ENCODE measurements around the gene NUCKS1. TPM values are rescaled to one million over a fixed set of nuclear protein-coding genes. Genes with fewer than 3 reads are reported as not detected.

NUCKS1 gene
- total and polyA plus RNA-seq, 2 of the 13 experiments (the other 11 are each of a cell fraction or from before 2014, with no cell fraction given), result 35.5 to 117 TPM

DNA sequence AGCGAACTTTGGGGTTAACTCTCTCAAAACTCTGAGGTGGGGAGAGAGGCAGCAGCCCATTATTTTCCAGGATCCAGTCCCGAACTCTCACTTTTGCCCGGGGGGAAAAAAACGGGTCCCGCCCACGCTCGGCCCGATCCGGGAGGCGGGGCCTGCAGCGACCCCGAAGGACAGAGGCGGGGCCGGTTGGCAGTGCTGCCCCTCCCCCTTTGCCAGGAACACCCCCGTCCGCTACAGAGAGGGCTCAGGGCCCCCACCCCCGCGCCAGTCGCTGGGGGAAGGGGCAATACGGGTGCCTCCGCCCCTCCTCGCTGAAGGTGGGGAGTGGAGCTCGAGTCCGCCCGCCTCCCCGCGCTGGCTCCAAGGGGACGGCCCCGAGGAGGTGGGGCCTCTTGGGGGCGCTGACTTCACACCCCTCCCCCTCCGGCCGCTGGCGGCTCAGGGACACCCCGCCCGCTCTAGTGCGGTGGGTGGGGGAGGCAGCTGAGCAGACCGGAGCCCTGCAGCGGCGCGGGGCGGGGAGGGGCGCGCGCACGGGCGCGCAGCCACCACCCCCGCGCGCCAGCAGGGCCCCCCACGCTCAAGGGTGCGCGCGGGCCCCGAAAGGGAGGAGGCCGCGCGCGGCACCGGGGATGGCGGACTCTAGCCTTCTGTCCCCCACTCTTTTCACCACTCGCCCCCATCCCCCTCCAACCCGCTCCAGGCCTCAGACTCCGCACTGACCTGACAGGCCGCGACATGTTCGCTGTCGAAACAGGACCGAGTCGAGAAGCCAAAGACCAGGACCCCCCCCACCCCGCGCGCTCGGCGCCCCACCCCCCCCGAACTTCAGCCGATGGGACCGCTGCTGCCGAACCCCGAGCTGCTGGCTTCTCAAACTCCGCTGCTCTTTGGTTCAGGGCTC is 496 bp downstream of the NUCKS1 start (continued):
- TF ChIP-seq MLXIP (CRISPR knock-in tag; IDR thresholded peaks at IDR 0.05; ENCODE audit: borderline replicate concordance) (no peak), ZNF792 (CRISPR knock-in tag; IDR thresholded peaks at IDR 0.05) (0 out of 2 replicates have a peak, but pooled peaks have one; percentile 28), HOXD1 (CRISPR knock-in tag; IDR thresholded peaks at IDR 0.05) (no peak; the same call in 1 of the 2 replicates), SMARCC2 (IDR thresholded peaks at IDR 0.05) (no peak), EP300 (IDR thresholded peaks at IDR 0.05; ENCODE audit: low read depth in 2 of 2, low read length in 2 of 2) (0 out of 4 replicates have a peak, but pooled peaks of 1 of the 2 experiments have one; percentile 35), EP300 (CRISPR knock-in tag; IDR thresholded peaks at IDR 0.05; ENCODE audit: borderline replicate concordance) (peak; percentile 41; the same call in 1 of the 2 replicates), CBX1 (IDR thresholded peaks at IDR 0.05; ENCODE audit: low read depth) (no peak), EZH2 (conservative IDR thresholded peaks at IDR 0.05; ENCODE audit: low read depth, low read length) (no peak), HNRNPK (IDR thresholded peaks at IDR 0.05; ENCODE audit: low read depth, low read length, poor library complexity, severe bottlenecking) (peak; percentile 71), HMG20A (CRISPR knock-in tag; IDR thresholded peaks at IDR 0.05; ENCODE audit: borderline replicate concordance) (peak; percentile 55; the same call in 1 of the 2 replicates), ZNF33B (CRISPR knock-in tag; IDR thresholded peaks at IDR 0.05) (no peak), ZNF44 (CRISPR knock-in tag; IDR thresholded peaks at IDR 0.05) (no peak), TCF7L2 (IDR thresholded peaks at IDR 0.05; ENCODE audit: low read depth, low read length) (no peak), ZNF333 (CRISPR knock-in tag; IDR thresholded peaks at IDR 0.05; ENCODE audit: borderline replicate concordance) (no peak), TBX2 (CRISPR knock-in tag; IDR thresholded peaks at IDR 0.05; ENCODE audit: borderline replicate concordance) (peak; percentile 94), HES4 (CRISPR knock-in tag; IDR thresholded peaks at IDR 0.05; ENCODE audit: borderline replicate concordance) (0 out of 2 replicates have a peak, but pooled peaks have one; percentile 29), XBP1 (CRISPR knock-in tag; IDR thresholded peaks at IDR 0.05) (no peak), EHMT2 (IDR thresholded peaks at IDR 0.05; ENCODE audit: borderline replicate concordance, low read depth, low read length) (no peak), ZNF569 (CRISPR knock-in tag; IDR thresholded peaks at IDR 0.05; ENCODE audit: borderline replicate concordance) (no peak), ZNF18 (CRISPR knock-in tag; IDR thresholded peaks at IDR 0.05; ENCODE audit: insufficient replicate concordance) (peak; percentile 34)
- TF ChIP-seq, protein P1, sequence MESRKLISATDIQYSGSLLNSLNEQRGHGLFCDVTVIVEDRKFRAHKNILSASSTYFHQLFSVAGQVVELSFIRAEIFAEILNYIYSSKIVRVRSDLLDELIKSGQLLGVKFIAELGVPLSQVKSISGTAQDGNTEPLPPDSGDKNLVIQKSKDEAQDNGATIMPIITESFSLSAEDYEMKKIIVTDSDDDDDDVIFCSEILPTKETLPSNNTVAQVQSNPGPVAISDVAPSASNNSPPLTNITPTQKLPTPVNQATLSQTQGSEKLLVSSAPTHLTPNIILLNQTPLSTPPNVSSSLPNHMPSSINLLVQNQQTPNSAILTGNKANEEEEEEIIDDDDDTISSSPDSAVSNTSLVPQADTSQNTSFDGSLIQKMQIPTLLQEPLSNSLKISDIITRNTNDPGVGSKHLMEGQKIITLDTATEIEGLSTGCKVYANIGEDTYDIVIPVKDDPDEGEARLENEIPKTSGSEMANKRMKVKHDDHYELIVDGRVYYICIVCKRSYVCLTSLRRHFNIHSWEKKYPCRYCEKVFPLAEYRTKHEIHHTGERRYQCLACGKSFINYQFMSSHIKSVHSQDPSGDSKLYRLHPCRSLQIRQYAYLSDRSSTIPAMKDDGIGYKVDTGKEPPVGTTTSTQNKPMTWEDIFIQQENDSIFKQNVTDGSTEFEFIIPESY (CRISPR knock-in tag; IDR thresholded peaks at IDR 0.05), result 0 out of 2 replicates have a peak, but pooled peaks have one; percentile 10
- TF ChIP-seq, protein P2, sequence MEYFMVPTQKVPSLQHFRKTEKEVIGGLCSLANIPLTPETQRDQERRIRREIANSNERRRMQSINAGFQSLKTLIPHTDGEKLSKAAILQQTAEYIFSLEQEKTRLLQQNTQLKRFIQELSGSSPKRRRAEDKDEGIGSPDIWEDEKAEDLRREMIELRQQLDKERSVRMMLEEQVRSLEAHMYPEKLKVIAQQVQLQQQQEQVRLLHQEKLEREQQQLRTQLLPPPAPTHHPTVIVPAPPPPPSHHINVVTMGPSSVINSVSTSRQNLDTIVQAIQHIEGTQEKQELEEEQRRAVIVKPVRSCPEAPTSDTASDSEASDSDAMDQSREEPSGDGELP (IDR thresholded peaks at IDR 0.05; ENCODE audit: borderline replicate concordance, low read depth), result peak; percentile 58; the same call in 1 of the 2 replicates

All from HepG2 (cell line).